Measurements from ENCODE around the gene MYBPHL. TPM values are rescaled to one million over a fixed set of nuclear protein-coding genes. Genes with fewer than 3 reads are reported as not detected.

MYBPHL gene
- total RNA-seq, result not detected

GRCh38 chr1:109306832-109307273, at the start of gene MYBPHL:
Gene MYBPHL, minus strand, starts transcription at chr1:109307011. Its CDS starts 20 bp downstream, at chr1:109306991.
- intact Hi-C loops (cut with DNase I), result no loop called here
- WGBS, result 60% methylated on average over 3 of the region's 7 CpGs
- H3K36me3 ChIP-seq, result peaks cover 0 to 18% (median 10%) of the 10 kb centered on the region in 4 donors
- no peak within 1 kb of the TSS for H3K4me3 ChIP-seq
- H3K27ac ChIP-seq (replicated peaks in 1 of 4), result peak within 1 kb of the TSS; percentile 69 to 79 (median 72)
- TF ChIP-seq EP300 (IDR thresholded peaks at IDR 0.05), result no peak
- peaks cover 38 to 72% (median 70%) of the 10 kb centered on the region in 4 donors for H3K4me1 ChIP-seq
- DNase-seq (ENCODE audit: extremely low spot score), result no peak
- H3K9me3 ChIP-seq, result no peaks in the 10 kb centered on the region
- no peaks in the 10 kb centered on the region for H3K27me3 ChIP-seq

- TF ChIP-seq EP300 (IDR thresholded peaks at IDR 0.05), result no peak
- TF ChIP-seq POLR2AphosphoS5 (IDR thresholded peaks at IDR 0.05), result no peak
- TF ChIP-seq POLR2A (IDR thresholded peaks at IDR 0.05; ENCODE audit: low read depth), result no peak
- TF ChIP-seq CTCF (IDR thresholded peaks at IDR 0.05), result no peak
- H3K27ac ChIP-seq (replicated peaks in 1 of 4), result peak overlapping the region in 1 of 4 donors; percentile 33
- peaks cover 13 to 35% (median 29%) of the 10 kb centered on the region in 4 donors for H3K4me1 ChIP-seq
- H3K27me3 ChIP-seq, result no peaks in the 10 kb centered on the region
- no peak for DNase-seq (ENCODE audit: extremely low spot score)
- H3K36me3 ChIP-seq, result peaks cover 17 to 46% (median 37%) of the 10 kb centered on the region in 4 donors
- H3K9me3 ChIP-seq, result no peaks in the 10 kb centered on the region
- 38% methylated on average over 1 of the region's 1 CpG for WGBS
- H3K4me3 ChIP-seq, result no peak overlapping the region
- intact Hi-C loops (cut with DNase I), result no loop called here
These were observed 49.7 kb upstream of the MYBPHL start for GRCh38 chr1:109356505-109356904.

GRCh38 chr1:109354929-109355328, 48.1 kb upstream of the MYBPHL start:
- H3K27ac ChIP-seq (replicated peaks in 1 of 4), result no peak overlapping the region
- TF ChIP-seq POLR2AphosphoS5 (IDR thresholded peaks at IDR 0.05), result no peak
- no peak for TF ChIP-seq POLR2A (IDR thresholded peaks at IDR 0.05; ENCODE audit: low read depth)
- no peak for TF ChIP-seq EP300 (IDR thresholded peaks at IDR 0.05)
- no peak for TF ChIP-seq CTCF (IDR thresholded peaks at IDR 0.05)
- no peak for DNase-seq (ENCODE audit: extremely low spot score)
- intact Hi-C loops (cut with DNase I), result loop anchor here (5.0 kb wide), 1 partner anchor 47 kb away; no protein-coding TSS in a partner anchor
- WGBS, result 97% methylated on average over 3 of the region's 3 CpGs
- no peak overlapping the region for H3K4me3 ChIP-seq
- H3K4me1 ChIP-seq, result peaks cover 13 to 23% (median 21%) of the 10 kb centered on the region in 4 donors
- H3K36me3 ChIP-seq, result peaks cover 26 to 61% (median 53%) of the 10 kb centered on the region in 4 donors
- H3K9me3 ChIP-seq, result no peaks in the 10 kb centered on the region
- H3K27me3 ChIP-seq, result no peaks in the 10 kb centered on the region

GRCh38 chr1:109351457-109351856, 44.6 kb upstream of the MYBPHL start:
- no peaks in the 10 kb centered on the region for H3K9me3 ChIP-seq
- DNase-seq (ENCODE audit: extremely low spot score), result no peak
- 85% methylated on average over 5 of the region's 5 CpGs for WGBS
- peaks cover 0 to 4% (median 3%) of the 10 kb centered on the region in 4 donors for H3K4me1 ChIP-seq
- intact Hi-C loops (cut with DNase I), result loop anchor here (5.0 kb wide), 1 partner anchor 51 kb away; no protein-coding TSS in a partner anchor
- H3K4me3 ChIP-seq, result no peak overlapping the region
- TF ChIP-seq EP300 (IDR thresholded peaks at IDR 0.05) (no peak), POLR2AphosphoS5 (IDR thresholded peaks at IDR 0.05) (peak in 1 of 2 donors; percentile 7)
- H3K27me3 ChIP-seq, result no peaks in the 10 kb centered on the region
- peaks cover 52 to 91% (median 83%) of the 10 kb centered on the region in 4 donors for H3K36me3 ChIP-seq
- no peak overlapping the region for H3K27ac ChIP-seq (replicated peaks in 1 of 4)

GRCh38 chr1:109350655-109351054, 43.8 kb upstream of the MYBPHL start:
- H3K36me3 ChIP-seq, result peaks cover 59 to 99% (median 91%) of the 10 kb centered on the region in 4 donors
- 80% methylated on average over 1 of the region's 1 CpG for WGBS

More at GRCh38 chr1:109350655-109351054, 43.8 kb upstream of the MYBPHL start:
- intact Hi-C loops (cut with DNase I), result loop anchor here (5.0 kb wide), 1 partner anchor 52 kb away; no protein-coding TSS in a partner anchor
- Histone ChIP-seq H3K9me3 (no peaks in the 10 kb centered on the region), H3K27me3 (no peaks in the 10 kb centered on the region), H3K27ac (replicated peaks in 1 of 4) (no peak overlapping the region), H3K4me1 (no peaks in the 10 kb centered on the region), H3K4me3 (no peak overlapping the region)
- TF ChIP-seq POLR2AphosphoS5 (IDR thresholded peaks at IDR 0.05) (no peak), CTCF (IDR thresholded peaks at IDR 0.05) (no peak), EP300 (IDR thresholded peaks at IDR 0.05) (no peak), POLR2A (IDR thresholded peaks at IDR 0.05; ENCODE audit: low read depth) (no peak)
- no peak for DNase-seq (ENCODE audit: extremely low spot score)
